Measurements from ENCODE around the gene MLLT6. TPM values are rescaled to one million over a fixed set of nuclear protein-coding genes. Genes with fewer than 3 reads are reported as not detected.

MLLT6 gene
- total RNA-seq, 1 donor from 2014 or later = 192 TPM

GRCh38 chr17:38749223-38750043, 44.4 kb downstream of the MLLT6 start:
- H3K27ac Mint-ChIP-seq = no peak overlapping the region
- H3K4me3 Mint-ChIP-seq = peak overlapping the region; percentile 73
- no peaks in the 10 kb centered on the region for H3K9me3 Mint-ChIP-seq
- ChIA-PET CTCF (no interaction called here), POLR2A (interaction anchor here (1.7 kb wide), 1 partner anchor 18 kb away, joined by 4 read pairs; no protein-coding TSS in a partner anchor)
- no peak for TF ChIP-seq CTCF (IDR thresholded peaks at IDR 0.05)
- DNase-seq (no peak), ATAC-seq (ENCODE audit: low read depth) (no peak)
- H3K36me3 Mint-ChIP-seq (ENCODE audit: low read depth) = peaks cover 17% of the 10 kb centered on the region
- peaks cover 66% of the 10 kb centered on the region for H3K4me1 Mint-ChIP-seq
- intact Hi-C loops (cut with micrococcal nuclease) = loop anchor here (5.0 kb wide), 1 partner anchor 192 kb away; no protein-coding TSS in a partner anchor
- H3K27me3 Mint-ChIP-seq = peaks cover 38% of the 10 kb centered on the region

- intact Hi-C loops (cut with micrococcal nuclease) = loop anchor here (5.0 kb wide), 1 partner anchor 193 kb away; no protein-coding TSS in a partner anchor
These were observed 44.9 kb downstream of the MLLT6 start for GRCh38 chr17:38750044-38750311.

GRCh38 chr17:38750312-38751121, 45.4 kb downstream of the MLLT6 start:
- peak overlapping the region; percentile 98 for H3K4me3 Mint-ChIP-seq
- no peaks in the 10 kb centered on the region for H3K9me3 Mint-ChIP-seq
- no peak for TF ChIP-seq CTCF (IDR thresholded peaks at IDR 0.05)
- CTCF ChIA-PET = interaction anchor here (0.9 kb wide), 1 partner anchor 16 kb away, joined by 3 read pairs; no protein-coding TSS in a partner anchor
- intact Hi-C loops (cut with micrococcal nuclease) = loop anchor here (5.0 kb wide), 1 partner anchor 193 kb away; no protein-coding TSS in a partner anchor
- peaks cover 35% of the 10 kb centered on the region for H3K27me3 Mint-ChIP-seq
- no peak for ATAC-seq (ENCODE audit: low read depth)
- H3K36me3 Mint-ChIP-seq (ENCODE audit: low read depth) = peaks cover 22% of the 10 kb centered on the region
- peak overlapping the region; percentile 93 for H3K27ac Mint-ChIP-seq
- peaks cover 69% of the 10 kb centered on the region for H3K4me1 Mint-ChIP-seq
- no peak for DNase-seq
- POLR2A ChIA-PET = interaction anchor here (0.9 to 3.0 kb wide), 4 partner anchors 49 to 449 kb away, joined by 3 to 27 read pairs (median 10); partner anchors contain the start of genes LASP1 and RPL19

More at GRCh38 chr17:38750044-38750311, 44.9 kb downstream of the MLLT6 start:
- Mint-ChIP-seq H3K4me1 (peaks cover 69% of the 10 kb centered on the region), H3K36me3 (ENCODE audit: low read depth) (peaks cover 21% of the 10 kb centered on the region), H3K4me3 (peak overlapping the region; percentile 73), H3K27me3 (peaks cover 35% of the 10 kb centered on the region), H3K9me3 (no peaks in the 10 kb centered on the region), H3K27ac (no peak overlapping the region)
- ChIA-PET POLR2A (interaction anchor here (1.7 kb wide), 1 partner anchor 19 kb away, joined by 4 read pairs; no protein-coding TSS in a partner anchor), CTCF (interaction anchor here (0.9 kb wide), 1 partner anchor 16 kb away, joined by 3 read pairs; no protein-coding TSS in a partner anchor)
- DNase-seq = no peak
- ATAC-seq (ENCODE audit: low read depth) = no peak
- TF ChIP-seq CTCF (IDR thresholded peaks at IDR 0.05) = no peak

DNA sequence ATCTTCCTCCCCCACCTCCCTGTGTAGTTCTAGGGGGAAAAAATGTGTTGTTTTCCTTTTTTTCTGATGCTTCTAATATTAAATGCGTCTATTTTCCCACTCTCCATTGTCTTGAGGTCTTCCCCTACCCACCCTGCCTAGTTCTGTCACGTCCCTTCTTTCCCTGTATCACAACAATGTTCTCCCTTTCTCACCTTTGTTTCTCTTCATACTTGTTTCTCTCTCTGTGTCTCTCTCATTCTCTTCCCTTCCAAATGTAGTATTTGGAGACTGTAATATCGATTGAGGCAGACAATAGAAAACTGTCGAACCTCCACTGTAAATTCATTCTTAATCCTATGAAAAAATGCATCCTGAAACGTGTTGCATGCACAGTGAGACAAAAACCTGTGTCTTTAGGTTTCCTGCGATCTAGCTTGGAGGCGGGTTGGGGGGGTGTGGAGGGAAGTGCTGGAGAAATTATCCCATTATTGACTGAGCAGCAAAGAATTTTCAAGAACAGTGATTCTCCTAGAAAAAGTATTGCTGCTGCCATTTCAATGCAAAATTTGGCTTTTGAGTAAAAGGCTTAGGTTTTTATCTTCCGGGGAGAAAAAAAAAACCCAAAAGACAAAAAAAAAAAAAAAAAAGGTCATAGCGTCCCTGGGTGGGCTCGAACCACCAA, 46.2 kb downstream of the MLLT6 start:
- no peaks in the 10 kb centered on the region for H3K9me3 Mint-ChIP-seq

More for the DNA sequence above, 46.2 kb downstream of the MLLT6 start:
- TF ChIP-seq CTCF (IDR thresholded peaks at IDR 0.05) = no peak
- Mint-ChIP-seq H3K27ac (peak overlapping the region; percentile 93), H3K4me1 (peaks cover 61% of the 10 kb centered on the region), H3K27me3 (peaks cover 30% of the 10 kb centered on the region), H3K36me3 (ENCODE audit: low read depth) (peaks cover 29% of the 10 kb centered on the region), H3K4me3 (peak overlapping the region; percentile 98)
- no peak for ATAC-seq (ENCODE audit: low read depth)
- CTCF ChIA-PET = interaction anchor here (0.9 to 1.2 kb wide), 3 partner anchors 16 to 88 kb away, joined by 3 to 11 read pairs (median 3); no protein-coding TSS in a partner anchor
- intact Hi-C loops (cut with micrococcal nuclease) = loop anchor here (5.0 kb wide), 1 partner anchor 194 kb away; no protein-coding TSS in a partner anchor
- POLR2A ChIA-PET = interaction anchor here (0.6 to 3.0 kb wide), 15 partner anchors 23 to 710 kb away, joined by 3 to 27 read pairs (median 5); partner anchors contain the start of genes CDK12, EPOP, FBXO47 and LASP1
- DNase-seq = no peak

All from activated B cell treated with CpG ODN at 0.5 μM for 24 hours (primary cell).